HG03575 (cell line): ENCODE data around the gene BFSP2.
"Not testable (repeated sequence)": the region's sequence is repeated elsewhere in the genome, so short reads cannot be mapped to it uniquely, and the experiment has no call there.

Source experiments
- ATAC-seq: cut with Tn5 transposase; IDR thresholded peaks from one replicate; pipeline ENCODE4 v1.9.1; 2021; ENCODE audit not compliant: unreplicated experiment, insufficient number of reproducible peaks, low FRiP score; ENCODE audit errors: extremely low read depth

Gene BFSP2

GRCh38 chr3:133490468-133491351 is 90.9 kb downstream of the BFSP2 start:
- peak; percentile 48 for ATAC-seq

DNA sequence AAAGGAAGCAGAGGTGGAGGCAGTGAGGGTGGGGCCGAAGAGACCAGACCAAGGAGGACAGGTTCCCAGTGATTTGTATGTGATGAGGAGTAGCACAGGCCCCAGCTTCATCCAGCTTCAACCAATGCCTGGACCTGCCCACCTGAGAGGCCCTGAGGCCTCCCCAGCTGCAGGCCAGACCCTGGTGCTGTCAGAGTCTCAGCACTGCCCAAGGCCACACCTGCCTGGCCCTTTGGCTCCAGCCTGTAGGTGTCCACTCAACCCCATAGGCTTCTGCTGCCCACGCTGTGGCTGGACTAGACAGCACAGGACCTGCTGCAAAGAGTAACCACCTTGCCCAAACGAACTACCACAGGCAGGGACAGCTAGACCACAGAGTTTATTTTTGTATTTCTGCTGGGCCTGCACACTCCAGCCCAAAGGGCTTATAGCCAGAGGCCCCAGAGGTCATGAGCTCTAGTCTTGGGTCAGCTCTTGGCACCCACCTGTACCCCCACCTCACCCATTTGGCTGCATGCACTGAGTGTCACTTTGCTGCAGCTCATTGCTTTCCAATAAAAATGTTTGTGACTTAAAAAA is 91.7 kb downstream of the BFSP2 start:
- no peak for ATAC-seq

DNA sequence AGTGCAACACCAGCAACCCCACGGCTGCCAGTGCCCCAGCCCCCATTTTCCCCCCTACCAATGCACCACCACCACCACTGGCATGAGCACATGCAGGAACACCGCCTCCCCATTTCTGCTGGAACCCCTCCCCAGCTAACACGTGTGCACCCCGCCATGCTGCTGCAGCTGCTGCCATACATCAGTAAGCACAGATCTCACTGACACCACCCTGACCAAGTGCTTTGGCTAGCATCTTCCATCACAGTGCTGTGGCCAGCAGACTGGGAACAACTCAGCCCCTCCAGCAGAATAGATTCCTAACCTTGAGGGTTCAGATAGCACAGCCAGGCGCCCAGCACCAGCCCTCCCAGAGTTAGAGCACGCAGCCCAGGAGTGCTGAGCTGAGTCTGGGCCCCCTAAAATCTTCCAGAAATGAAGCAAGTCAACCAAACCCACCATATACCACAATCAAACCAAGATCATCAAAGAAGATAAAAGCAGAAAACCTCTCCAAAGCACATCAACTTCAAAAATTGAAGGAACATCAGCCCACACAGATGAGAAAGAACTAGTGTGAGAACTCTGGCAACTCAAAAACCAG is 92.4 kb downstream of the BFSP2 start:
- no peak for ATAC-seq

DNA sequence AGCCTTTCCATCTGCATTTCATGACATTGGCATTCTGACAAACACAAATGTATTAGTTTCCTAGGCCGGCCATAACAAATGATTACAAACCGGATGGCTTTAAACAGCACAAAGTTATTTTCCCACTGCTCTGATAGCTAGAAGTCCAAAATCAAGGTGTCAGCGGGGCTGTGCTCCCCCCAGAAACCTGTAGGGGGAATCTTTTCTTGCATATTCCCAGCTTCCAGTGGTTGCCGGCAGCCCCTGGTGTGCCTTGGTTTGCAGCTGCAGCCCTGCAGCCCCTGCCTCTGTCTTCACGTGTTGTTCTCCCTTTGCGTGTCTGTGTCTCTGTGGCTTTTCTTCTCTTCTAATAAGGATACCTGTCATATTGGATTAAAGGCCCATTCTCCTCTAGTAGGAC is 94.6 kb downstream of the BFSP2 start:
- ATAC-seq, result no peak

DNA sequence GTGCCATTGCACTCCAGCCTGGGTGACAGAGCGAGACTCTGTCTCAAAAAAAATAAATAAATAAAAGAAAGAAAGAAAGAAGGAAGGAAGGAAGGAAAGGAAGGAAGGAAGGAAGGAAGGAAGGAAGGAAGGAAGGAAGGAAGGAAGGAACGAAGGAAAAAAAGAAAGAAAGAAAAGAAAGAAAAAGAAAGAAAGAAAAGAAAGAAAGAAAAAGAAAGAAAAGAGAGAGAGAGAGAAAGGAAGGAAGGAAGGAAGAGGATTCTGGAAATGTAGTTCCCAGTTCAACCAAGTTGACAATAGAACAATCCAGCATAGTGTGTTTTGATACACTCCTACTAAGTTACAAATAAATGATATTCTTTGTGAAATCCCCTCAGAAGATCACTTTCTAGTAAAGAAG is 102.7 kb downstream of the BFSP2 start:
- not testable (repeated sequence) for ATAC-seq

DNA sequence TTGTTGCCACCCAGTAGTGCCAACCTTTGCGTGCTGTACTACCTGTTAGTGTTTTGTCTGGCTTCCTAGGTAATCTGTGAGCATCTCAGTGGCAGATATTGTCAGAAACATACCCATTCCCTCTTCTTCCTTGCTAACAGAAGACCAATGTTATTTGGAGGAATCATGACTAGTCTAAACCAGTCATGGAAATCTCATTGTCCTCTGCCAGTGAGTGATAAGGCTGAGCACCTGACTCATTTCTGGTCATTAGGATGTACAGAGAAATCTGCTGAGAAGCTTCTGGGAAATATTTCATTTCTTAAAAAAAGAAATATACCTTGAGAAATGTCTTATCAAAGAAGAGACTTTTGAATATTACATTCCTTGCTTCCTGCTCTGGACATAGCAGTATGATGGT is 103.6 kb downstream of the BFSP2 start:
- ATAC-seq, result no peak

DNA sequence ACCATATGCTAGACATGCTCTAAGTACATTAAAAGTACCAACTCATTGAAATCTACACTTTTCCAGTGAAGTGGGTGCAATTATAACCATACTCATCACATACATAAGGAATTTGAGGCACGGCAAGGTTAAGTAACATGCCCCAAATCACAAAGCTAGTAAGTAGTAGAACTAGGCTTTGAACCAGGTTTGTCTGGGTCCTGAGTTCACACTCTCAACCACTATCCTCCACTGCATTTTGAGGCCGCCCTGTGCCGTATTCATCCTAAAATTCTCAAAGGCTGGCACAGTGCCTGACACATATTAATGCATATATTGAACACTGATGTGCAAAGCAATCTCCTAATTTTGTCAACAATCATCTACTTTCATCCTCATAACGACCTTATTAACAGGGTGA is 104.9 kb downstream of the BFSP2 start:
- no peak for ATAC-seq

GRCh38 chr3:133505813-133506212 is 106.0 kb downstream of the BFSP2 start:
- ATAC-seq, result peak; percentile 13

GRCh38 chr3:133506215-133506901 is 106.5 kb downstream of the BFSP2 start:
- ATAC-seq, result peak; percentile 93

DNA sequence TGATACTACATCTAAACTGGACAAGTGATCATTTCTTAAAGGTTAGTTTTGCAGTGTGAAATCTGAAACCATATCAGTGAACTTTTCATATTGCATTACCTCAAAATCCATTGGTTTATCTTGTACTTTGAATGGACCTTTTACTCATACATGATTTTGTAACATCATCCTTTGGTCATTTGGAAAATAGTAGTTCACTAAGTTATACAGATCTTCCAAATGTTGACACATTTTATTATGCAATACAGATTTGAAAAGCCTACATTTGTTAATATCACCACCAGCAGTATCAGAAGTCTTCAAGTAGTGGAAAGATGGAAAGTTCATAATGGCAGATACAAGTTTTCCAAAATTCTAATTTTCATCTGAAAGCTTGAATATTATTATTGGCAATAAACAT is 109.6 kb downstream of the BFSP2 start:
- ATAC-seq, result no peak

- no peak for ATAC-seq
Observed at GRCh38 chr3:133512416-133513089, 112.7 kb downstream of the BFSP2 start.

DNA sequence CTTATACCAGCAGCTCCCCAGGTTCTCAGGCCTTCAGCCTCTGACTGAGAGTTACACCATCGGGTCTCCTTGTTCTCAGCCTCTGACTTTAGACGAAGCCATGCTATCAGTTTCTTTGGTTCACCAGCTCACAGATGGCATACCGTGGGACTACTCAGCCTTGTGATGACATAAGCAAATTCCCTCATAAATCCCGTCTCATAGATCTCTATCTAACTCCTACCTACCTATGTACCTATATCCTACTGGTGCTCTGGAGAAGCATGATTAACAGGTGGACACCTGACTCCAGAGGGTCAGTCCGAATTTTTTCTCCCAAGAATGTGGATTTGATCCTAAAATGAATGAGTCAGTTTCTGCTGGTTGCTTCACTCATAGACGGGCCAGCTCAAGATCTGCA is 114.6 kb downstream of the BFSP2 start:
- ATAC-seq, result no peak

DNA sequence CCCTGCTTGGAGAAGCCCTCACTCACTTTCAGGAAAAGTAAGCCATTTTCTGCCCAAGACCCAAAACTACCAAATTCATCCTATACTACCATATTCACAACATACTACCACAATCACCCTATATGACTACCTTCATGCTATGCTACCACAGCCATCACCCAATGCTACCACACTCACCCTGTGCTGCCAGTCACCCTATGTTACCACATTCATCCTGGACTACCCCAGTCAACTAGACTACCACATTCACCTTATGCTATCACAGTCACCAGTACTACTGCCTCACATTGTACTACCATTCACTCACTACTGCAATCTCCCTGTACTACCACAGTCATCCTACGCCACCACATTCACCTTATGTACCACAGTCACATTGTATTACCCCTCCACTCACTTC is 115.3 kb downstream of the BFSP2 start:
- ATAC-seq, result no peak

DNA sequence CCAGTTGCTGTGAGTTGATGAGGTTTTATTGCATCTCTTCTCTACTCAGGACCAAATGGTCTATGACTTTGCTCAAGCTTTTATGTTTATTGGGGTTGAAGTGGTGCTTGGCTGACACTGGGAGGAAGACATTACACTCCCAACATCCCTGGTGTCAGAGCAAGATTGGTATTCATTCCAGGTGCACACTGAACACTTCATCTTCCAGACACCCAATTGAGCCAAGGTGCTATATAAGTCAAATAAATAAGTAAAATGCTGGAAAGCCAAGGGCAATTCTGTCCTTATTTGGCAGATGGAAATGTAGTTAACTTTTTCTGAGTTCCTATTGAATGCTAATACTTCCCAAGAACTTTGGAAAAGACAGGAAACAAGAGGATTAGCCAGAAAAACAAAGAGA is 120.4 kb downstream of the BFSP2 start:
- ATAC-seq, result no peak

- not testable (repeated sequence) for ATAC-seq
Observed at GRCh38 chr3:133520938-133521337, 121.1 kb downstream of the BFSP2 start.

- ATAC-seq, result no peak
Observed at GRCh38 chr3:133521946-133522345, 122.1 kb downstream of the BFSP2 start.

GRCh38 chr3:133523758-133524157 is 123.9 kb downstream of the BFSP2 start:
- ATAC-seq, result not testable (repeated sequence)
